GM12891 (cell line): Measurements from ENCODE around the gene DZIP1L.

ENCODE experiments used
- PAX5 ChIP-seq: IDR thresholded peaks from 2 replicates; pipeline ENCODE4 v1.6.1; 2011; ENCODE audit warnings: low read length, moderate library complexity, mild to moderate bottlenecking; ENCODE audit not compliant: insufficient read depth, severe bottlenecking
- POLR2A ChIP-seq: IDR thresholded peaks from 2 replicates; pipeline ENCODE4 v1.6.1; 2011; ENCODE audit warnings: low read depth, low read length, control low read depth
- POLR2AphosphoS5 ChIP-seq: IDR thresholded peaks from 2 replicates; pipeline ENCODE4 v1.6.1; 2011; ENCODE audit warnings: low read depth, low read length, control low read depth
- POU2F2 ChIP-seq: IDR thresholded peaks from 2 replicates; pipeline ENCODE4 v1.6.1; 2011; ENCODE audit warnings: low read depth, mild to moderate bottlenecking, control low read depth, low read length, moderate library complexity
- SPI1 ChIP-seq: IDR thresholded peaks from 2 replicates; pipeline ENCODE4 v1.6.1; 2011; ENCODE audit warnings: low read depth, low read length, control low read depth
- TAF1 ChIP-seq: IDR thresholded peaks from 2 replicates; pipeline ENCODE4 v1.6.1; 2011; ENCODE audit warnings: low read depth, low read length, control low read depth

DNA sequence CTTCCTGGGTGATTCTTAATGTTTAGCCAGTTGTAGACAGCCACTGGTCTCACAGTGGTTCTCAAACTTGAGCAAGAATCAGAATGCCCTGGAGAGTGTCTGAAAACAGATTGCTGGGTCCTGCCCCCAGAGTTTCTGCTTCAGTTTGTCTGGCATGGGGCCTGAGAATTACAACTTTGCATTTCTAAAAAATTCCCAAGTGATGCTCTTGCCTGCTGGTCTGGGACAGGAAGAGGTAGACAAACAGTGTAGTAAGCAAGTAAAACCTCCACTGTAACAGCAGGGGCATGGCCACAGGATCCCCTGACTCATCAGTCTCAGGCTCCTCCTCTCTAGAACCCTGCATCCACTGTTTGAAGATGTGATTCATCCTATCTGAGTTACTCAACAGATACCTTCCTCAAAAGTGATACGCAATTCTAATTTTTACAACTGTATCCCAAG lies 36.5 kb downstream of the DZIP1L start:
- TF ChIP-seq POLR2AphosphoS5 (no peak), POLR2A (no peak), TAF1 (no peak), SPI1 (no peak), POU2F2 (no peak), PAX5 (no peak)
